Stimulated activated CD8-positive, alpha-beta memory T cell treated with anti-CD3 and anti-CD28 coated beads, Interleukin-15, amount 100 ng/mL, for 1 hour (primary cell): ENCODE measurements around the gene SFXN1.

ENCODE experiments used
- DNase-seq: peaks from one replicate; pipeline ENCODE4 v3.0.0-alpha.2; 2020; ENCODE audit warnings: low read depth

Gene SFXN1

DNA sequence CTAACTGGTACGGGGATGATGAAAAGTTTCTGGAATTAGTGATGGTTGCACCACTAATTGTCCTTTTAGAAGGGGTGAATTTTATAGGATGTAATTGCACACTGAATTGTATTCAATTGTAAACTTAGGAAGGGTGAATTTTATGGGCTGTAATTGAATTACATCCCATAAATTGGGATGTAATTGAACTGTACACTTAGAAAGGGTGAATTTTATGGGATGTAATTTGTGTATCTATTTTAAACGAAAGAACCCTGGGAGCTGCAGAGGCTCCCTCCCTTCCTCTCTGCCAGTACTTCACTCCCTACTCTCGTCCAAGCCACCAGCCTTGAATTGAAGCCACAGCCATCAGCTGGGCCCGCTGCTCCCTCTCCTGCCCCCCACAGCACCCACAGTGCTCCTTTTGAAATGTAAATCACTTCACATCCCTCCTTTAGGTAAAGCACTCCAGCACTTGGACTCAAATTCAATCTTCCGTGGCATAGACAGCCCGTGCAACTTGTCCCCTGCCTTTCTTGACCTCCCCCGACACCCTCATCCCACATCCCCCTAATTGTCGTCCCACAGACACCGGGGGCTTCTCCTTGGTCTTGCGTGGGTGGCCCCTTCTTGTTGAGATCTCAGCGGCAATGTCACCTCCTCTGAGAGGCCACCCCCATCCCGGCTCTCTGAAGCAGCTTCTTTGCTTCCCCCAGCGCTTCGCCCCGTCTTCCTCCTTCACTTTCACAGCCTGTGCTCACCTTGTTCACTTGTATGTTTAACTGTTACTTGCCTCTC lies 95.3 kb downstream of the SFXN1 start:
- no peak for DNase-seq

DNA sequence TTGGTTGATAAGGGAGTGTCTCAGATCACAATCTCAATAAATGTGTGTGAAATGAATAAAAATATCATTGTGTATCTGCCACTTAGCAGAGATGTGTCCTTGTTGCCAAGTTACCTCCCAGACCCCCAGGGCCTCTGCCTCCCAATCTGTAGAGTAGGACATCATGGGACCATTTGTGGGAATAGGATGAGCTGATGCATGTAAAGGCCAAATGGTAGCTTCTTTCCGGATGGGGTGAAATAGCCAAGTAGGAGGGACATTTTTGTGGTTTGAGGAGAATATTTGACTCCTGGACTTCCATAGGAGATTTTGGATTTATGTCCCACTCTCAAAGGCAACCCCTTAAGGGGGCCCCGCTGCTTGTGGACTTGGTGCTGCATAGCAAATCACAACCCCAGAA lies 96.9 kb downstream of the SFXN1 start:
- no peak for DNase-seq

DNA sequence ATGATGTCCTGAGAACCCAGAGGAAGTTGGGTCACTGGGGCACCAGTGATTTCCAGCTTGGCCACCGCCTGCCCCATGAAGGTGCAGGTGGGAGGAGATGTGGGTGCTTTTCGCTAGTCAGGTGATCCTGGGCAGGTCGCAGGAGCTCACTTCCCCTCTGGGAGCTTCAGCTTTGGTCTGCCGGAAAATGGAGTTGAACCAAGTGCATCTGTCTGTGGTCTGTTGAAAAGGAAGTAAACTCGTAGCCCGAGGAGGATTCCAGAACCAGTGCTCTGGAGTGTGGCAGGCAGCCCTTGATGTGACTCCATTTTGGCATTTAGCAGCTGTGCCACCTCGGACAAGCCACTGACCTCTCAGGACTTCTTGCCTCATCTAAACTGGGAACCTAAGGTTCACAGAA lies 97.7 kb downstream of the SFXN1 start:
- DNase-seq = no peak

DNA sequence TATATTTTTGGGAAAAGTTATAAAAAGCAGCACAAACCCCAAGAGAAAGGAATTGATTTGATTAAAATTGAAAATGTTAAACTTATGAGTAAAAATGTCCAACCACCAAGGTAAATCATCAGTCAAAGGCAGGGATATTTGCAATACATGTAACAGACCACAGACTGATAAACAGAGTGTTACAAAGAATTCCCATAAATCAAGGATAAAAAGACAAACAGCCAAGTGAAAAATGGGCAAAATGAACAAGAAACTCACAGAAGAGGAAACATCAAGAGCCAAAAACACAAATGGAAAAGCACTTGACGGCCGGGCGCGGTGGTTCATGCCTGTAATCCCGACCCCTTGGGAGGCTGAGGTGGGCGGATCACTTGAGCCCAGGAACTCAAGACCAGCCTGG lies 98.2 kb downstream of the SFXN1 start:
- DNase-seq = no peak
